ENCODE results near the gene STK38.

Gene STK38

DNA sequence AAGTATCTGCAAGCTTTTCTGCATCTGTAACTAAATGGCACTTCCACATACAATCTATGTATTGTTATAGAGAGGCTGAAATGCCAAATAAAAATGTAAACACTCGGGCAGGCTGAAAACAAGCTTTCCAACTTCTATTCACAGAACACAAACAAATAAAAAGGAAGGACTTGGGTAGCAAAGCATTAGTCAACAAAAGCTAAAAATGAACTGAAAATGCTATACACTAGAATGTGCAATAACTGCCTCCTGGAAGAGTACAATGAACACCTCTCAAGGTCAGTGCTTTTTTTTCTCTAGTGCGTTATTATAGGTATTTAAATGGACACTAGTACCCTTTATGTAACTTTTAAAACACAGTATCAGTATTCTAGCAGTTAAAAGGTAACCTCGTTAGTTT, 31.4 kb downstream of the STK38 start:
- H3K4me2 ChIP-seq (ENCODE audit: low read length), result no peak overlapping the region
- H3K4me3 ChIP-seq (ENCODE audit: low read length), result no peak overlapping the region
- H3F3A ChIP-seq (ENCODE audit: control insufficient read depth, insufficient read depth), result no peaks in the 10 kb centered on the region
- H3K36me3 ChIP-seq (ENCODE audit: control insufficient read depth, low read length), result peaks cover 80% of the 10 kb centered on the region
- H3K27ac ChIP-seq (ENCODE audit: low read depth, low read length), result no peak overlapping the region
- TF ChIP-seq, protein P1, sequence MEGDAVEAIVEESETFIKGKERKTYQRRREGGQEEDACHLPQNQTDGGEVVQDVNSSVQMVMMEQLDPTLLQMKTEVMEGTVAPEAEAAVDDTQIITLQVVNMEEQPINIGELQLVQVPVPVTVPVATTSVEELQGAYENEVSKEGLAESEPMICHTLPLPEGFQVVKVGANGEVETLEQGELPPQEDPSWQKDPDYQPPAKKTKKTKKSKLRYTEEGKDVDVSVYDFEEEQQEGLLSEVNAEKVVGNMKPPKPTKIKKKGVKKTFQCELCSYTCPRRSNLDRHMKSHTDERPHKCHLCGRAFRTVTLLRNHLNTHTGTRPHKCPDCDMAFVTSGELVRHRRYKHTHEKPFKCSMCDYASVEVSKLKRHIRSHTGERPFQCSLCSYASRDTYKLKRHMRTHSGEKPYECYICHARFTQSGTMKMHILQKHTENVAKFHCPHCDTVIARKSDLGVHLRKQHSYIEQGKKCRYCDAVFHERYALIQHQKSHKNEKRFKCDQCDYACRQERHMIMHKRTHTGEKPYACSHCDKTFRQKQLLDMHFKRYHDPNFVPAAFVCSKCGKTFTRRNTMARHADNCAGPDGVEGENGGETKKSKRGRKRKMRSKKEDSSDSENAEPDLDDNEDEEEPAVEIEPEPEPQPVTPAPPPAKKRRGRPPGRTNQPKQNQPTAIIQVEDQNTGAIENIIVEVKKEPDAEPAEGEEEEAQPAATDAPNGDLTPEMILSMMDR (IDR thresholded peaks at IDR 0.05; ENCODE audit: low read depth, low read length, poor library complexity, severe bottlenecking), result no peak
- TF ChIP-seq EZH2phosphoT487 (IDR thresholded peaks at IDR 0.05; ENCODE audit: borderline replicate concordance, low read length), result no peak
- no peaks in the 10 kb centered on the region for H3K27me3 ChIP-seq (ENCODE audit: control insufficient read depth, low read length)
- no peaks in the 10 kb centered on the region for H3K9me2 ChIP-seq (replicated peaks; ENCODE audit: control insufficient read depth, low read length)
- H3K79me2 ChIP-seq (ENCODE audit: control insufficient read depth, low read length), result no peaks in the 10 kb centered on the region
- no peaks in the 10 kb centered on the region for H3K4me1 ChIP-seq (ENCODE audit: control insufficient read depth, low read length)
- H3K9me3 ChIP-seq (ENCODE audit: control insufficient read depth, insufficient read depth, low read length), result no peaks in the 10 kb centered on the region
- no peaks in the 10 kb centered on the region for H4K20me1 ChIP-seq (ENCODE audit: control insufficient read depth, insufficient read depth, low read depth, low read length)

DNA sequence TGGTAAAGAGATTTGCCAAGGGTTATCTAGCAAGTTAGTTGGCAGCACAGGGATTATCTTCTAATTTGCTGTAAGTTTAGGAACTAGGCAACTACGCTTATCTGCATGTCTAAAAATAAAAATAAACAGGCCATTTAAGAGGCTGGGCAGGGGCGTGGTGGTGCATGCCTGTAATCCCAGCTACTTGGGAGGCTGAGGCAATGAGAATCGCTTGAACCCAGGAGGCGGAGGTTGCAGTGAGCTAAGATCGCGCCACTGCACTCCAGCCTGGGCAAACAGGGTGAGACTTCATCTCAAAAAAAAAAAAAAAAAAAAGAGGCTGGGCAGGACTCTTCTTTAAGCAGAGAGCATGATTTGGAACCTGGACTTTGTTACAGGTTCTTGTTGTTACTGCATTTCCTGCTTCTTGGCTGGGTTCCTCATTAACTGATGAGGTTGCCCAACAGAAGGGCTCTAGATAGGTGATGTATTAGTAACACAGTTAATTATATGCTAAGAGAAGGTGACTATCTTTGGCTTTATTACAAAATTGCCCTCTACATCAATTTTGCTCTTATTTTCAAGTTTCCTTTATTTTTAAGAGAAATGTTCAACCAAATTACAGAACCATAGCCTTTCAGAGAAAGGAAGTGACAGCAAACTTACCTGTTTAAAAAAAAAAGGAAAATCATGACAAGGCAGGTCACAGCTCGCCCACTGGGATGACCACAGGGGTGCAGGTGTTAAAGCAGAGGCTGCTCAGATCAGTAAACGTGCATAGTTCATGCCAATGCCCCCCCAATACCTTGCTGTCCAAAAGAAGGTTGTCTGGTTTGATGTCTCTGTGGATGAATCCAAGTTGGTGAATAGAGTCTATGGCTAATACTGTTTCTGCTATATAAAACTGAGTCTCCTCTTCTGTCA, 32.5 kb downstream of the STK38 start:
- peaks cover 80% of the 10 kb centered on the region for H3K36me3 ChIP-seq (ENCODE audit: control insufficient read depth, low read length)

DNA sequence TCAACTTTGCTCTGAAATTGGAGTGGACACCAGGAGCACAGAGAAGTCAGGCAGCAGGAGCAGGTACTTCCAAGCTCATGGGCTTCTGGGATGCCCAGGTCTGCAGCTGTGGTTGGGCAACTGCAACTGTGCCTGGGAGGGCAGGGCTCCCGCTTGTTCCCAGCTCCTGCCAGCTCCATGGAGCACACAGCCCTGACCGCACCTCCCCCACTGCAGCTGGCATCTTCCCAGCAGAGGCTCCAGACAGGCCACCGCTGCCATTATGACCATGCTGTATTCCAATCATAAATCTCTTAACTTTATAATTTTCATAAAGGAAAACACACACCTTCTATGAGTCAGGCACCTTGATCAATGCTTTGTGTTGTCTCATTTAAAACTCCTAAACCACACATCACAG, 36.9 kb downstream of the STK38 start:
- H4K20me1 ChIP-seq (ENCODE audit: control insufficient read depth, insufficient read depth, low read depth, low read length), result no peaks in the 10 kb centered on the region
- H3K27me3 ChIP-seq (ENCODE audit: control insufficient read depth, low read length), result no peaks in the 10 kb centered on the region
- H3K4me3 ChIP-seq (ENCODE audit: low read length), result no peak overlapping the region
- no peak for TF ChIP-seq EZH2phosphoT487 (IDR thresholded peaks at IDR 0.05; ENCODE audit: borderline replicate concordance, low read length)
- TF ChIP-seq, protein P1 (IDR thresholded peaks at IDR 0.05; ENCODE audit: low read depth, low read length, poor library complexity, severe bottlenecking), result no peak
- no peaks in the 10 kb centered on the region for H3F3A ChIP-seq (ENCODE audit: control insufficient read depth, insufficient read depth)
- H3K4me2 ChIP-seq (ENCODE audit: low read length), result no peak overlapping the region
- no peak overlapping the region for H3K27ac ChIP-seq (ENCODE audit: low read depth, low read length)
- no peaks in the 10 kb centered on the region for H3K9me2 ChIP-seq (replicated peaks; ENCODE audit: control insufficient read depth, low read length)
- no peaks in the 10 kb centered on the region for H3K79me2 ChIP-seq (ENCODE audit: control insufficient read depth, low read length)
- no peaks in the 10 kb centered on the region for H3K4me1 ChIP-seq (ENCODE audit: control insufficient read depth, low read length)
- peaks cover 67% of the 10 kb centered on the region for H3K36me3 ChIP-seq (ENCODE audit: control insufficient read depth, low read length)
- H3K9me3 ChIP-seq (ENCODE audit: control insufficient read depth, insufficient read depth, low read length), result no peaks in the 10 kb centered on the region

More for the DNA sequence above, 32.5 kb downstream of the STK38 start:
- Histone ChIP-seq H4K20me1 (ENCODE audit: control insufficient read depth, insufficient read depth, low read depth, low read length) (no peaks in the 10 kb centered on the region), H3K9me2 (replicated peaks; ENCODE audit: control insufficient read depth, low read length) (no peaks in the 10 kb centered on the region), H3K4me3 (ENCODE audit: low read length) (no peak overlapping the region), H3K79me2 (ENCODE audit: control insufficient read depth, low read length) (no peaks in the 10 kb centered on the region), H3K27me3 (ENCODE audit: control insufficient read depth, low read length) (no peaks in the 10 kb centered on the region), H3K9me3 (ENCODE audit: control insufficient read depth, insufficient read depth, low read length) (no peaks in the 10 kb centered on the region), H3K4me1 (ENCODE audit: control insufficient read depth, low read length) (no peaks in the 10 kb centered on the region), H3K27ac (ENCODE audit: low read depth, low read length) (no peak overlapping the region), H3K4me2 (ENCODE audit: low read length) (no peak overlapping the region), H3F3A (ENCODE audit: control insufficient read depth, insufficient read depth) (no peaks in the 10 kb centered on the region)
- TF ChIP-seq, protein P1 (IDR thresholded peaks at IDR 0.05; ENCODE audit: low read depth, low read length, poor library complexity, severe bottlenecking), result no peak
- TF ChIP-seq EZH2phosphoT487 (IDR thresholded peaks at IDR 0.05; ENCODE audit: borderline replicate concordance, low read length), result no peak
